NCI-H187 (cell line): ENCODE data around the gene UBE2E3.

ENCODE experiments used
- DNase-seq, 2 experiments: peaks; one replicate each; lab custom pipeline; 2025; lab: John Stamatoyannopoulos, UW

The UBE2E3 gene

GRCh38 chr2:180978903-180979748 is 1.3 kb upstream of the UBE2E3 start:
- no peak for DNase-seq

- DNase-seq = no peak
Measured at GRCh38 chr2:180979749-180980105, 678 bp upstream of the UBE2E3 start.

- DNase-seq = no peak
Measured at GRCh38 chr2:180980943-180981911, 822 bp downstream of the UBE2E3 start.

GRCh38 chr2:180983468-180984242 is 3.2 kb downstream of the UBE2E3 start:
- DNase-seq = peak in 1 of 2 experiments; percentile 1

- no peak for DNase-seq
Measured at GRCh38 chr2:180985771-180986395, 5.5 kb downstream of the UBE2E3 start.

- no peak for DNase-seq
Measured at GRCh38 chr2:180987146-180987545, 6.7 kb downstream of the UBE2E3 start.

- no peak for DNase-seq
Measured at GRCh38 chr2:180990337-180990736, 9.9 kb downstream of the UBE2E3 start.

GRCh38 chr2:180990794-180991193 is 10.4 kb downstream of the UBE2E3 start:
- DNase-seq = no peak

- no peak for DNase-seq
Measured at GRCh38 chr2:180991361-180991760, 11.0 kb downstream of the UBE2E3 start.

GRCh38 chr2:180991820-180992219 is 11.4 kb downstream of the UBE2E3 start:
- no peak for DNase-seq

- DNase-seq = no peak
Measured at GRCh38 chr2:180992994-180993393, 12.6 kb downstream of the UBE2E3 start.

GRCh38 chr2:180999274-180999964 is 19.0 kb downstream of the UBE2E3 start:
- no peak for DNase-seq

GRCh38 chr2:181004647-181005325 is 24.4 kb downstream of the UBE2E3 start:
- no peak for DNase-seq

GRCh38 chr2:181005326-181005655 is 24.9 kb downstream of the UBE2E3 start:
- no peak for DNase-seq

- DNase-seq = no peak
Measured at GRCh38 chr2:181005809-181006208, 25.4 kb downstream of the UBE2E3 start.

GRCh38 chr2:181007086-181007837 is 26.9 kb downstream of the UBE2E3 start:
- no peak for DNase-seq

- no peak for DNase-seq
Measured at GRCh38 chr2:181008407-181008806, 28.0 kb downstream of the UBE2E3 start.

- DNase-seq = no peak
Measured at GRCh38 chr2:181021199-181021789, 40.9 kb downstream of the UBE2E3 start.

GRCh38 chr2:181022652-181023051 is 42.2 kb downstream of the UBE2E3 start:
- no peak for DNase-seq
